ENCODE data around the gene MIOS.

Gene MIOS

GRCh38 chr7:7566651-7567611 lies at the start of gene MIOS:
Gene MIOS, plus strand, starts transcription at chr7:7566884. Its CDS starts 5,592 bp downstream, at chr7:7572476.
- peak; percentile 79 for ATAC-seq (replicated peaks; ENCODE audit: extremely low read depth, poor library complexity, severe bottlenecking)
- Mint-ChIP-seq H3K4me3 (no peak within 1 kb of the TSS), H3K27me3 (no peaks in the 10 kb centered on the region), H3K27ac (ENCODE audit: low read depth) (peak within 1 kb of the TSS; percentile 62), H3K4me1 (peaks cover 35% of the 10 kb centered on the region), H3K36me3 (ENCODE audit: insufficient read depth) (peaks cover 4% of the 10 kb centered on the region), H3K9me3 (no peaks in the 10 kb centered on the region)
- peak; percentile 72 to 76 for DNase-seq (ENCODE audit: low spot score in 2 of 2)

DNA sequence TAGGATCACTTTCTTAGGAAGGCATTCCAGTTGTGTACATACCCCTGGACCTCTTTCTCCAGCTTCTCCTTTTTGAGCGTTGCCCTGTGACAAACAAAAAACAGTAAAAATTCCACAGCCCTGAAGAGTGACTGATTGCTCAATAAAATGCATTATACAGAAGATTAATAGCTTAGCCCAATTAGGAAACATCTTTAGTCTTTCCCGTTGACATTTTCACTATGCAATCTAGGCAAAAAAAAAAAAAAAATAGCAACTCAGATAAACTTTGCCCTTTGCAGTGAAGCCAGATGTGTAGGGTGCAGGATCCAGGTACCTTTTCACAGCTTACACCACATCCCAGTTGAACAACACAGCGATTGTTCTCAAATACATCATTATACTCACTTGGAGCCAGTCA lies 48.9 kb upstream of the MIOS start:
- no peaks in the 10 kb centered on the region for H3K4me1 Mint-ChIP-seq
- H3K36me3 Mint-ChIP-seq (ENCODE audit: insufficient read depth) = no peaks in the 10 kb centered on the region
- peaks cover 17% of the 10 kb centered on the region for H3K27me3 Mint-ChIP-seq
- no peak overlapping the region for H3K4me3 Mint-ChIP-seq
- ATAC-seq (replicated peaks; ENCODE audit: extremely low read depth, poor library complexity, severe bottlenecking) (no peak), DNase-seq (ENCODE audit: low spot score in 2 of 2) (no peak)
- no peak overlapping the region for H3K27ac Mint-ChIP-seq (ENCODE audit: low read depth)
- H3K9me3 Mint-ChIP-seq = no peaks in the 10 kb centered on the region

- no peak overlapping the region for H3K4me3 Mint-ChIP-seq
- no peaks in the 10 kb centered on the region for H3K36me3 Mint-ChIP-seq (ENCODE audit: insufficient read depth)
- no peak for ATAC-seq (replicated peaks; ENCODE audit: extremely low read depth, poor library complexity, severe bottlenecking)
- no peak overlapping the region for H3K27ac Mint-ChIP-seq (ENCODE audit: low read depth)
- H3K4me1 Mint-ChIP-seq = no peaks in the 10 kb centered on the region
- H3K27me3 Mint-ChIP-seq = peaks cover 16% of the 10 kb centered on the region
- H3K9me3 Mint-ChIP-seq = no peaks in the 10 kb centered on the region
- no peak for DNase-seq (ENCODE audit: low spot score in 2 of 2)
Measured at GRCh38 chr7:7519056-7519455, 47.6 kb upstream of the MIOS start.

DNA sequence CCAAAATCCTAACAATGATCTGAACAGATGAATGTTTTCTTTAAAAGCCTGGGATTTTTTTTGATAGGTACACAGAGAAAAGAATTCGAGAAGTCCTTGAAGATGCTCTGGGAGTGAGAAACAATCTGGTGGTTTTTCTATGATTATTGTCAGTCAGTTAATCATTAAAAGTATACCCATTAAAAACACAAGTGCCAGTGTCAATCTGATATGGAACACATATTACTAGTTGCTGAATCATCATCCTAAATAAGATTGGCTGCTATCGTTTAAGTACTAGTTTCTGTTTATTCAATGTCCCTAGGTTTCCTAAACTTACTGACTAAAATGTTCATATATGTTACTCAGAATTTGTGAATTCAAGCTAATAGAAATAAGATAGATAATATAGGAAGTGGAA lies 47.2 kb upstream of the MIOS start:
- H3K27me3 Mint-ChIP-seq = peaks cover 11% of the 10 kb centered on the region
- H3K36me3 Mint-ChIP-seq (ENCODE audit: insufficient read depth) = no peaks in the 10 kb centered on the region
- no peak for ATAC-seq (replicated peaks; ENCODE audit: extremely low read depth, poor library complexity, severe bottlenecking)
- no peaks in the 10 kb centered on the region for H3K4me1 Mint-ChIP-seq
- DNase-seq (ENCODE audit: low spot score in 2 of 2) = no peak
- H3K9me3 Mint-ChIP-seq = no peaks in the 10 kb centered on the region
- H3K4me3 Mint-ChIP-seq = no peak overlapping the region
- H3K27ac Mint-ChIP-seq (ENCODE audit: low read depth) = no peak overlapping the region

- Mint-ChIP-seq H3K9me3 (no peaks in the 10 kb centered on the region), H3K27me3 (peaks cover 16% of the 10 kb centered on the region), H3K4me3 (no peak overlapping the region), H3K36me3 (ENCODE audit: insufficient read depth) (peaks cover 1% of the 10 kb centered on the region), H3K27ac (ENCODE audit: low read depth) (no peak overlapping the region), H3K4me1 (no peaks in the 10 kb centered on the region)
- no peak for ATAC-seq (replicated peaks; ENCODE audit: extremely low read depth, poor library complexity, severe bottlenecking)
- DNase-seq (ENCODE audit: low spot score in 2 of 2) = no peak
Measured at GRCh38 chr7:7521259-7521658, 45.4 kb upstream of the MIOS start.

- Mint-ChIP-seq H3K9me3 (no peaks in the 10 kb centered on the region), H3K36me3 (ENCODE audit: insufficient read depth) (peaks cover 1% of the 10 kb centered on the region), H3K4me1 (no peaks in the 10 kb centered on the region), H3K27me3 (peaks cover 27% of the 10 kb centered on the region), H3K27ac (ENCODE audit: low read depth) (no peak overlapping the region), H3K4me3 (no peak overlapping the region)
- no peak for DNase-seq (ENCODE audit: low spot score in 2 of 2)
- no peak for ATAC-seq (replicated peaks; ENCODE audit: extremely low read depth, poor library complexity, severe bottlenecking)
Measured at GRCh38 chr7:7522421-7522820, 44.3 kb upstream of the MIOS start.

- Mint-ChIP-seq H3K4me3 (no peak overlapping the region), H3K4me1 (no peaks in the 10 kb centered on the region), H3K36me3 (ENCODE audit: insufficient read depth) (peaks cover 1% of the 10 kb centered on the region), H3K9me3 (no peaks in the 10 kb centered on the region), H3K27me3 (peaks cover 20% of the 10 kb centered on the region), H3K27ac (ENCODE audit: low read depth) (no peak overlapping the region)
- DNase-seq (ENCODE audit: low spot score in 2 of 2) (no peak), ATAC-seq (replicated peaks; ENCODE audit: extremely low read depth, poor library complexity, severe bottlenecking) (no peak)
Measured at GRCh38 chr7:7524121-7524520, 42.6 kb upstream of the MIOS start.

DNA sequence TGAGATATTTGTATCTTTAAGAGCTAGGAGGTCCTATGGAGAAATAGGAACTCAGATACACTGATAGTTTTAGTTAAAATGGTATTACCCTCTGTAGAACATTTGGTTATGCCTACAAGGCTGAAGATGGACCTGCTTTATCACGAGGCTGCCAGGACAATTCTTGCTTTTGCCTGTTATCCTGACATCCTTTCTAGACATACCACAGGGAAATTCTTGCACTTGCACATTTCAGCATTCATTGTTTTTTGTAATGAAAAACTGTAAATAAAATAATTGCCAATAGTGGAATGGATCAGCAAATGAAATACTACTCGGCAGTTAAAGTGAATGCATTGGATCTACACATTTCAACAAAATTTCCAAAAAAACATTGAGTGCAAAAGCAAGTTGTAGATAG lies 40.7 kb upstream of the MIOS start:
- peaks cover 17% of the 10 kb centered on the region for H3K27me3 Mint-ChIP-seq
- no peaks in the 10 kb centered on the region for H3K4me1 Mint-ChIP-seq
- no peak for ATAC-seq (replicated peaks; ENCODE audit: extremely low read depth, poor library complexity, severe bottlenecking)
- no peak overlapping the region for H3K4me3 Mint-ChIP-seq
- H3K9me3 Mint-ChIP-seq = no peaks in the 10 kb centered on the region
- H3K36me3 Mint-ChIP-seq (ENCODE audit: insufficient read depth) = peaks cover 1% of the 10 kb centered on the region
- H3K27ac Mint-ChIP-seq (ENCODE audit: low read depth) = no peak overlapping the region
- no peak for DNase-seq (ENCODE audit: low spot score in 2 of 2)

DNA sequence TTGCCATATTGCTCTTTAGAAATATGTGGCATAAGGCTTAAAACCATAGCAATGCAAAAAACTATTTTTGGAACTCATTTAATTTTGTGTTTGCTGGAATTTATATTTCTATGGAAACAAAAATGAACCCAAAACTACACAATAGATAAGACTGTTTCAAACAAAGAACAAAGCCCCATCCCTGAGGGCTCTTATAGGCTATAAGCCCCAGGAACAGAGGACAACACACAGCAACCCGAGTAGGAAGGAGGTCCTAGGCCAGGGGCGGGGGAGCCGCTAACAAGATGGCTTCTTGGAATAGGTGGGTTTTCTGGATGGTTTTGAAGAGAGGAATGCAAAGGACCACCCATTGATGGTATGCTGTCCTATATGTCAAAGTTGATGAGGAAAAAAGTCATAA lies 39.6 kb upstream of the MIOS start:
- H3K4me3 Mint-ChIP-seq = no peak overlapping the region
- peaks cover 17% of the 10 kb centered on the region for H3K27me3 Mint-ChIP-seq
- no peak overlapping the region for H3K27ac Mint-ChIP-seq (ENCODE audit: low read depth)
- H3K4me1 Mint-ChIP-seq = no peaks in the 10 kb centered on the region
- peaks cover 1% of the 10 kb centered on the region for H3K36me3 Mint-ChIP-seq (ENCODE audit: insufficient read depth)
- ATAC-seq (replicated peaks; ENCODE audit: extremely low read depth, poor library complexity, severe bottlenecking) (no peak), DNase-seq (ENCODE audit: low spot score in 2 of 2) (no peak)
- H3K9me3 Mint-ChIP-seq = no peaks in the 10 kb centered on the region

GRCh38 chr7:7529328-7529727 lies 37.4 kb upstream of the MIOS start:
- no peak overlapping the region for H3K27ac Mint-ChIP-seq (ENCODE audit: low read depth)
- H3K9me3 Mint-ChIP-seq = no peaks in the 10 kb centered on the region
- ATAC-seq (replicated peaks; ENCODE audit: extremely low read depth, poor library complexity, severe bottlenecking) = no peak
- H3K4me1 Mint-ChIP-seq = no peaks in the 10 kb centered on the region
- H3K27me3 Mint-ChIP-seq = peaks cover 30% of the 10 kb centered on the region
- DNase-seq (ENCODE audit: low spot score in 2 of 2) = no peak
- peaks cover 1% of the 10 kb centered on the region for H3K36me3 Mint-ChIP-seq (ENCODE audit: insufficient read depth)
- H3K4me3 Mint-ChIP-seq = no peak overlapping the region

- no peak overlapping the region for H3K27ac Mint-ChIP-seq (ENCODE audit: low read depth)
- DNase-seq (ENCODE audit: low spot score in 2 of 2) (no peak), ATAC-seq (replicated peaks; ENCODE audit: extremely low read depth, poor library complexity, severe bottlenecking) (no peak)
- no peak overlapping the region for H3K4me3 Mint-ChIP-seq
- H3K9me3 Mint-ChIP-seq = no peaks in the 10 kb centered on the region
- peaks cover 21% of the 10 kb centered on the region for H3K27me3 Mint-ChIP-seq
- H3K4me1 Mint-ChIP-seq = no peaks in the 10 kb centered on the region
- H3K36me3 Mint-ChIP-seq (ENCODE audit: insufficient read depth) = no peaks in the 10 kb centered on the region
Measured at GRCh38 chr7:7533831-7534430, 32.8 kb upstream of the MIOS start.

- Mint-ChIP-seq H3K4me3 (no peak within 1 kb of the TSS), H3K9me3 (no peaks in the 10 kb centered on the region), H3K4me1 (no peaks in the 10 kb centered on the region), H3K27ac (ENCODE audit: low read depth) (no peak within 1 kb of the TSS), H3K36me3 (ENCODE audit: insufficient read depth) (no peaks in the 10 kb centered on the region), H3K27me3 (peaks cover 21% of the 10 kb centered on the region)
- ATAC-seq (replicated peaks; ENCODE audit: extremely low read depth, poor library complexity, severe bottlenecking) = no peak
- no peak for DNase-seq (ENCODE audit: low spot score in 2 of 2)
Measured at GRCh38 chr7:7535691-7536090, 31.0 kb upstream of the MIOS start, which contains the start of gene COL28A1. Gene COL28A1, minus strand, starts transcription at chr7:7535873. Its CDS starts 2,998 bp downstream, at chr7:7532875.
